ENCODE results near the gene UBL3. TPM values are rescaled to one million over a fixed set of nuclear protein-coding genes. Genes with fewer than 3 reads are reported as not detected.
A peak's percentile ranks its signal among the peaks of the same experiment; 100 is the strongest.

Gene UBL3
- total RNA-seq, 3 donors from 2014 or later, result 40.4 to 58.1 (median 43.6) TPM

DNA sequence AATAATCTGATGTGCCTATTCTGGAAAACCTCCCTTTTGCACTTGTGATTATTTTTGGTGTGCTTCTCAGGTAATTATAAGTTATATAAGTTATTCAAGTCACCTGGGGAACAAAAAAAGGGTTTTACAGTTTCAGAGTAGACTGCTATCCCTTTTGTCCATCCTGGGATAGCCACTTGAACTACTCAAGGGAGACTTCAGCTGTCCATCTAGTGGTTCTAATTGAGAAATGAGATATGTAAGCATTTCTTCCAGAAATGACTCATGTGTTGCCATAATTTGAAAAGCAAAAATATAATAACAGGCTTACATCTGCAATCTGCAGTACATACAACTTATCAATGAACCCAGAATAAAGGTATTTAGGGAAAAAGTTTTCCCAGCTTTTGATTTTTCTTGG is 20.4 kb downstream of the UBL3 start:
- no peak for DNase-seq
- H3K4me1 ChIP-seq (ENCODE audit: low read depth), result no peaks in the 10 kb centered on the region
- H3K36me3 ChIP-seq (ENCODE audit: low read depth), result no peaks in the 10 kb centered on the region
- intact Hi-C loops (cut with DNase I, micrococcal nuclease), result no loop called here
- no peak overlapping the region for H3K4me3 ChIP-seq
- H3K9me3 ChIP-seq, result no peaks in the 10 kb centered on the region
- no peak for ATAC-seq
- TF ChIP-seq, protein P1, sequence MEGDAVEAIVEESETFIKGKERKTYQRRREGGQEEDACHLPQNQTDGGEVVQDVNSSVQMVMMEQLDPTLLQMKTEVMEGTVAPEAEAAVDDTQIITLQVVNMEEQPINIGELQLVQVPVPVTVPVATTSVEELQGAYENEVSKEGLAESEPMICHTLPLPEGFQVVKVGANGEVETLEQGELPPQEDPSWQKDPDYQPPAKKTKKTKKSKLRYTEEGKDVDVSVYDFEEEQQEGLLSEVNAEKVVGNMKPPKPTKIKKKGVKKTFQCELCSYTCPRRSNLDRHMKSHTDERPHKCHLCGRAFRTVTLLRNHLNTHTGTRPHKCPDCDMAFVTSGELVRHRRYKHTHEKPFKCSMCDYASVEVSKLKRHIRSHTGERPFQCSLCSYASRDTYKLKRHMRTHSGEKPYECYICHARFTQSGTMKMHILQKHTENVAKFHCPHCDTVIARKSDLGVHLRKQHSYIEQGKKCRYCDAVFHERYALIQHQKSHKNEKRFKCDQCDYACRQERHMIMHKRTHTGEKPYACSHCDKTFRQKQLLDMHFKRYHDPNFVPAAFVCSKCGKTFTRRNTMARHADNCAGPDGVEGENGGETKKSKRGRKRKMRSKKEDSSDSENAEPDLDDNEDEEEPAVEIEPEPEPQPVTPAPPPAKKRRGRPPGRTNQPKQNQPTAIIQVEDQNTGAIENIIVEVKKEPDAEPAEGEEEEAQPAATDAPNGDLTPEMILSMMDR (IDR thresholded peaks at IDR 0.05), result no peak

DNA sequence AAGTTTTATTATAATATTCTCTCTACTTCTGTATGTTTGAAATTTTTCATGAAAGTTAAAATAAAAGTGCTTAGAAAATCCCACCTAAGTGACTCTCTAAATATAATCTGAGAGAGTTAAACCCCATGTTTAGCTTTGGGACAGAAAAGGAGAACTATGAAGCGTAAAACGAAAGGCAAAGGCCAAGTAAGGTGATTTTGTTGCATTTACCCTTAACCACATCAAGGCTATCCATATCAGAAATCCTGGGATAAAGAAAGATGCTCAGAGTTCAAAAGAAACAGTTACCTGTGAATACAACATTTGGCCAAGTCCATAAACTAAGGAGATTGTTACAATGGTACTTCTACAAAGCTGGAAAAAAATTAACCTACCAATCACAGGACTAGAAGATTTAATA is 31.3 kb downstream of the UBL3 start:
- no peak overlapping the region for H3K4me3 ChIP-seq
- TF ChIP-seq, protein P1 (IDR thresholded peaks at IDR 0.05), result no peak
- no peaks in the 10 kb centered on the region for H3K36me3 ChIP-seq (ENCODE audit: low read depth)
- peaks cover 17% of the 10 kb centered on the region for H3K4me1 ChIP-seq (ENCODE audit: low read depth)
- DNase-seq, result no peak
- ATAC-seq, result no peak
- no peaks in the 10 kb centered on the region for H3K9me3 ChIP-seq
- intact Hi-C loops (cut with DNase I, micrococcal nuclease), result no loop called here

DNA sequence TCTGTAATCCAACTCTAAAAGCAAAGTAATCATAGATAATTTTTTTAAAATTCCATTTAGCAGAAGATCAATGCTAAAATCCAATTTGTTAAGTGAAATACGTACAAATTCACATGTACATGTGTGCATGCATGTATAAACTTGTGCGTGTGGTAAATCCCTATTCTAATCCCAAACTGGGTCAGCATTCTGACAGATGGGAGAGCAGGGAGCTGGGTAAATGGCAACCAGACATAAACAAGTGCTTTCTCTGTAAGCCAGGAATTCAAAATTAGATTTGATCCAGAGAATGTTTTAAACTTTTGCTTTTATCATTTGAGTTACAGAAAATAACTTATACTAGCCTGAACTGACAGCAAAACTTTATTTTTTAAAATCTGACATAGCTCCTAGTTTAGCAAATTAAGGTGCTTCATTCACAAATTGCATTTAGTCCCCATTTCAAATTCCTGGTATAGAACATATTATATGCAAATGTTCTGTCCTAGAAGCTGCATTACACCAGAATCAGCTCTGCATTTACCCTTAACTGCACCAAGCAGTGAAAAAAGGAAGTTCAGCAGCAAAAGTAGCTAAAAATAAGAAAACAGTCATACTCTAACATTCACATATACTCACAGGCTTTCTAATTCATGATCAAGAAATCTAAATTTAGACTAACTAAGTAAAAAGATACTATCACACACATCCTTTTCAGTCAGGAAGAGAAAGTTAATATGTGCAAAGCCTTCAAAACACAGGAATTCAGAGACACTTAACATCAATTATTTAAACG is 32.6 kb downstream of the UBL3 start:
- DNase-seq (no peak), ATAC-seq (peak; percentile 27)
- Histone ChIP-seq H3K4me3 (no peak overlapping the region), H3K4me1 (ENCODE audit: low read depth) (peaks cover 17% of the 10 kb centered on the region), H3K36me3 (ENCODE audit: low read depth) (no peaks in the 10 kb centered on the region), H3K9me3 (no peaks in the 10 kb centered on the region)
- TF ChIP-seq, protein P1 (IDR thresholded peaks at IDR 0.05), result no peak
- intact Hi-C loops (cut with DNase I, micrococcal nuclease), result no loop called here

DNA sequence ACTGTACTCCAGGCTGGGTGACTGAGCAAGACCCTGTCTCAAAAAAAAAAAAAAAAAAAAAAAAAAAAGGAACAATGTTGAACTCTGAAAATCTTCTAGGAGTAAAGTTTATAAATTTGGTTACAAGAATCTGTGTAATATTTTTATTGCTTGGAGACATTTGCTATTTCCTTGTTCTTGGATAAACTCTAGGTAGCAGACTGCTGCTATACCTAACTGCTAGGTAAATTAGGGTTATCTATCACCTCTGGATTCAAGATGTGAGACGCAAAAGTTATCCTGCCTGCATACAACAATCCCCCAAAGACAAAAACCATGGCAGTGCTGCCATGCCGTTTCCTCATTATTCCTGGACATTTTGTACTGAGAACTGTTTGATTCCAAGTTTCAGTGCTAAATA is 33.7 kb downstream of the UBL3 start:
- Histone ChIP-seq H3K4me3 (no peak overlapping the region), H3K36me3 (ENCODE audit: low read depth) (no peaks in the 10 kb centered on the region), H3K4me1 (ENCODE audit: low read depth) (peaks cover 17% of the 10 kb centered on the region), H3K9me3 (no peaks in the 10 kb centered on the region)
- ATAC-seq, result peak; percentile 50
- intact Hi-C loops (cut with DNase I, micrococcal nuclease), result no loop called here
- no peak for DNase-seq
- TF ChIP-seq, protein P1 (IDR thresholded peaks at IDR 0.05), result no peak

DNA sequence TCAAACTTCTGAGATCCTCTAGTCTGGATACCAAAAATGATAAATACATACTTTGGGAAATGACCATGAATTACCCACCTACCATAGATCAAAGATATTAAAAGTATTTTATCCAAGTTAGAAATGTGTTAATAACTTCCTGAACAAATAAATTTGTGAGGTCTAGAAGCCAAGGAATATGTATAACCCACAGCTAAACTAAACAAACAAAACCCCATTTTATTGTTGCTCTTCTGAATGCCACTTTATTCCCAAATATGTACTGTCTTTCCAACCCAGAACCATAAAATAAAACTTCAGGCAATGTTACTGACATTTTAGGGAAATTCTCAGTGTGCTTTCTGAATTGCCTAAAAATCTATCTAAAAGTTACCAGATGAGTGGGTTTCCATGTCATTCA is 35.1 kb downstream of the UBL3 start:
- Histone ChIP-seq H3K4me3 (no peak overlapping the region), H3K36me3 (ENCODE audit: low read depth) (no peaks in the 10 kb centered on the region), H3K4me1 (ENCODE audit: low read depth) (peaks cover 30% of the 10 kb centered on the region), H3K9me3 (no peaks in the 10 kb centered on the region)
- TF ChIP-seq, protein P1 (IDR thresholded peaks at IDR 0.05), result no peak
- DNase-seq (no peak), ATAC-seq (no peak)
- intact Hi-C loops (cut with DNase I, micrococcal nuclease), result no loop called here

Data from mucosa of descending colon (tissue), 3 donors.